ENCODE measurements around the gene SCRT2. TPM values are rescaled to one million over a fixed set of nuclear protein-coding genes. Genes with fewer than 3 reads are reported as not detected.

SCRT2 gene
- total RNA-seq, 1 donor from 2014 or later: not detected

- Histone ChIP-seq H3K27me3 (ENCODE audit: insufficient read depth, low read length) (no peaks in the 10 kb centered on the region), H2AFZ (ENCODE audit: low read depth, low read length) (no peak overlapping the region), H3K9ac (ENCODE audit: low read length) (no peak overlapping the region), H3K4me2 (ENCODE audit: low read length) (peak overlapping the region; percentile 95), H3K4me1 (ENCODE audit: insufficient read depth, low read length) (peaks cover 15% of the 10 kb centered on the region), H3K9me3 (ENCODE audit: insufficient read depth, low read depth, low read length) (no peaks in the 10 kb centered on the region), H3K79me2 (ENCODE audit: insufficient read depth, low read length) (peaks cover 63% of the 10 kb centered on the region), H3K4me3 (ENCODE audit: insufficient read depth, low read depth, low read length) (no peak overlapping the region), H4K20me1 (ENCODE audit: insufficient read depth, low read length) (peaks cover 64% of the 10 kb centered on the region), H3K27ac (ENCODE audit: low read depth, low read length) (no peak overlapping the region), H3K36me3 (ENCODE audit: insufficient read depth, low read length) (peaks cover 23% of the 10 kb centered on the region)
- peaks cover 32% of the 10 kb centered on the region for H3K36me3 Mint-ChIP-seq (ENCODE audit: low read depth, unreplicated experiment)
- DNase-seq (ENCODE audit: low read depth) (no peak), FAIRE-seq (no peak)
- H3K9me3 Mint-ChIP-seq (ENCODE audit: unreplicated experiment): no peaks in the 10 kb centered on the region
- peaks cover 4% of the 10 kb centered on the region for H3K4me1 Mint-ChIP-seq (ENCODE audit: low read depth, unreplicated experiment)
- no peak overlapping the region for H3K4me3 Mint-ChIP-seq (ENCODE audit: unreplicated experiment)
- H3K27me3 Mint-ChIP-seq (ENCODE audit: low read depth, unreplicated experiment): peaks cover 4% of the 10 kb centered on the region
- TF ChIP-seq CTCF (IDR thresholded peaks at IDR 0.05; ENCODE audit: insufficient read depth, low read depth, low read length) (peak; percentile 22), EZH2 (IDR thresholded peaks at IDR 0.05; ENCODE audit: insufficient read depth, low read length) (no peak)
- H3K27ac Mint-ChIP-seq (ENCODE audit: unreplicated experiment): no peak overlapping the region
Measured at GRCh38 chr20:650954-651353, 24.6 kb downstream of the SCRT2 start.

GRCh38 chr20:650281-650680, 25.3 kb downstream of the SCRT2 start:
- Histone ChIP-seq H3K4me2 (ENCODE audit: low read length) (no peak overlapping the region), H3K4me1 (ENCODE audit: insufficient read depth, low read length) (peaks cover 15% of the 10 kb centered on the region)
- H3K27ac Mint-ChIP-seq (ENCODE audit: unreplicated experiment): no peak overlapping the region

More at GRCh38 chr20:650281-650680, 25.3 kb downstream of the SCRT2 start:
- Histone ChIP-seq H3K27me3 (ENCODE audit: insufficient read depth, low read length) (no peaks in the 10 kb centered on the region), H3K4me3 (ENCODE audit: insufficient read depth, low read depth, low read length) (no peak overlapping the region), H3K36me3 (ENCODE audit: insufficient read depth, low read length) (peaks cover 23% of the 10 kb centered on the region), H2AFZ (ENCODE audit: low read depth, low read length) (no peak overlapping the region), H3K27ac (ENCODE audit: low read depth, low read length) (no peak overlapping the region), H3K9ac (ENCODE audit: low read length) (no peak overlapping the region), H4K20me1 (ENCODE audit: insufficient read depth, low read length) (peaks cover 71% of the 10 kb centered on the region), H3K79me2 (ENCODE audit: insufficient read depth, low read length) (peaks cover 63% of the 10 kb centered on the region), H3K9me3 (ENCODE audit: insufficient read depth, low read depth, low read length) (no peaks in the 10 kb centered on the region)
- Mint-ChIP-seq H3K4me1 (ENCODE audit: low read depth, unreplicated experiment) (peaks cover 4% of the 10 kb centered on the region), H3K36me3 (ENCODE audit: low read depth, unreplicated experiment) (peaks cover 32% of the 10 kb centered on the region), H3K4me3 (ENCODE audit: unreplicated experiment) (peak overlapping the region; percentile 61), H3K27me3 (ENCODE audit: low read depth, unreplicated experiment) (peaks cover 3% of the 10 kb centered on the region), H3K9me3 (ENCODE audit: unreplicated experiment) (no peaks in the 10 kb centered on the region)
- no peak for DNase-seq (ENCODE audit: low read depth)
- TF ChIP-seq CTCF (IDR thresholded peaks at IDR 0.05; ENCODE audit: insufficient read depth, low read depth, low read length) (no peak), EZH2 (IDR thresholded peaks at IDR 0.05; ENCODE audit: insufficient read depth, low read length) (no peak)
- no peak for FAIRE-seq

Data from astrocyte (in vitro differentiated cells and primary cell).